Hepatic stellate cell (primary cell): Measurements from ENCODE around the gene MCRIP2.

Experiments used
- DNase-seq: peaks from one replicate; pipeline ENCODE4 v3.0.0; 2011; ENCODE audit warnings: low spot score

The MCRIP2 gene

DNA sequence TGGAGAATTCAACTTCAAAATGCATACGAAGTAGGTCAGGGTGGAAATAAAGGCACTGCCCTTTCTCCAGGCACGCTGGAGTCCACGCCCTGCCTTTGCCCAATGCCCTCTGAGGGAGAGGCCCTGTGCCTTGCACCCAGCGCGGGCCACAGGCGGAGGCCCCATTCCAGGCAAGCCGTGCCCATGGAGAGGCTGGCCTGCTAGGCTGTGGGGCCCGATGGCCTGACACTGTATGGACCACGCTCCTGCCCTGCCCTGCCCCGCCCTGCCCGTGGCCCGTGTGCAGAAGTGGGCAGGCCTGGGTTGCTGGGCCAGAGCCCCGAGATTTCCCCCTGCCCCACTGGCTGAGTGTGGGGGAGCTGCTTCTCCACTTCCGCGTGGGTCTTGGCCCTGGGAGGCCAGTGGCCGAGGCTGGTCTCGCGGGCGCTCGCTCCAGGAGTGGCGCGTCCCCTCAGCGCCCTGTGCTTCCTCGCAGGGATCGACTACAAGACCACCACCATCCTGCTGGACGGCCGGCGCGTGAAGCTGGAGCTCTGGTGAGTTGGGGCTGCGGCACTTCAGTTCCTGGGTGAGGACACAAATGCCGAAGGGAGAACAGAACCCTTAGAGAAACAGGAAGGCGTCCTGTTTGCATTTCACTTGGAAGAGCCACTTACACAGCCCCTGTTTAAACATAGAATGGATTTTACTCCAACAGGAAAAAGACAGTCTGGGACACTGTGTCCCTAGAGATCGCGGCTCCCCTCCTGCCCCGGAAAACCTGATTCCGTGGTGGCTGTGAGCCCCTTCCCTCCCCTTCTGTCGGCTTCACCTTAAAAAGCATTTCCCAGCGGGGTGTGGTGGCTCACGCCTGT lies 24.7 kb upstream of the MCRIP2 start:
- DNase-seq = no peak

DNA sequence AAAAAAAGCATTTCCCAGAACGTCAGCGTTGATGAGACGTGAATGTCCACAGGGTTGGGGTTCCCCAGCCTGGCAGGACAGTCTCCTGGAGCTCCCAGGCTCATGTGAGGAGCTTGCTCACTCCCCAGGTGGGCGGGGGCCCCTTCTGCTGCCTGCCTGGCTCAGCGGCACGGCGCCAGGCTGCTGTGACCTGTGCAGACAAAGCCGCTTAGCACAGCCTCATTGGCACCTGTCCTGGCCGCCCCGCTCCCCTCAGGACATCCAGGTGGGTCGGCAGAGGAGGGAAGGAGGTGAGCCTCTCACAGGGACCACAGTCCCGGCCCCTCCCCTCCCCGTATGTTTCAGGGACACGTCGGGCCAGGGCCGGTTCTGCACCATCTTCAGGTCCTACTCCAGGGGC lies 23.8 kb upstream of the MCRIP2 start:
- no peak for DNase-seq

DNA sequence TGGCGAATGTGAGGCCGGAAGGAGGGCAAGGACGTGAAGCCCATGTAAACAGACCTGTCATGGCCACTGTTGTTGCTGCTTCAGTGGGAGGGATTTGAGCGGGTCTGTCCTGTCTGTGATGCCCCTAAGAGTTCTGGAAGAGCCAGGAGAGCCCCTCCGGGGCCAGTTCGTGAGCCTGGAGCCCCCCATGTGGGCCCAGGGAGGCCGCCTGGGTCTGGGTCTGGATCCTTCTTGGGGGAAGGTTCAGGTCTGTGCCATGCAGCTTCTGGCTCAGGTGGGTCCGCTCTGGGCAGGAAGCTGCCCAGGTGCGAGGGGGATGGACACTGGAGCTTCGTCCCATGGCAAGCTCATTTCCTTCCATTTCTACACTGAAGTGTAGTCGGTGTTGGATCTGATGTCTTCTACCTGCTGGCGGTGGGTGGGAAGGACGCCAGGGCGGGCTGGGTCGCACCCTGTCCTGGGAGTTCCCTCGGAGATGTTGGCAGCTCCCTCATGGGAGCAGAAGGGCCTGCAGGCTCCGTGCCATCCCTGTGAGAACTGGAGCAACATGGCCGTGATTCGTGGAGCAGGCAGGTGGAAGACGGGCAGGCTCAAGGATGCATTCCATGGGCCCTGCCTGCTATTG lies 22.0 kb upstream of the MCRIP2 start:
- DNase-seq = no peak

DNA sequence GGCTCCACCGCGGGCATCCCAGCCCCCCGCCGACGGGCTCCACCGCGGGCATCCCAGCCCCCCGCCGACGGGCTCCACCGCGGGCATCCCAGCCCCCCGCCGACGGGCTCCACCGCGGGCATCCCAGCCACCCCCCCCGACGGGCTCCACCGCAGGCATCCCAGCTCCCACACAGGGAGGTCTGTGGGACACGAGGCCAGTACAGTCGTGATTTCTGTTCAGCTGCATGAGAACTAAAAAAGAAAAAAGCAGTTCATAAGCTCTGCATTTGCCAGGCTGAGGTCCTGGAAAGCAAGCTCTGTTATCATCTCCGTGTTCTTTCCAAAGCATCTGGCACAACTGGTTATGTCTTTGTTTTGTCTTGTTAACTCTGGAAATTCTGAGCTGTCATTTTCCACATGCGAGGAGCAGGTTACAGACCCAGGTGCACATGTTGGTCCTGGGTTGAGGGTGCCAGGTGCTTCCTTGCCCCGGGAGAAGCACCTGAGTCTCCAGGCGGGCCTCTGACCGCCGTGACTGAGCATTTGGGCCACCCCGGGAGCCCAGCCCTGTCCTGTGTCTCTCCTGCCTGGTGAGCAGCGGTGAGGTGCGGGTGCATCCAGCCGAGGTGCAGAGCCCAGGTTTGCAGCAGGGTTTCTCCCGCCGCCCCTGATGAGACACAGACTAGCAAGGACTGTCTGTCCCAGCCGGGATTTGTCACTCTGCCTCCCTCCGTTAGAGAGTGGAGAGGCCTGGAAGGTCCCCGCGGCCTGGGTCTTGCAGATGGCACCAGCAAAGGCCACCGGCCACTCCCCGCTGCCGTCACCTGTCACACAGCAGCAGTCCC lies 20.7 kb upstream of the MCRIP2 start:
- no peak for DNase-seq

DNA sequence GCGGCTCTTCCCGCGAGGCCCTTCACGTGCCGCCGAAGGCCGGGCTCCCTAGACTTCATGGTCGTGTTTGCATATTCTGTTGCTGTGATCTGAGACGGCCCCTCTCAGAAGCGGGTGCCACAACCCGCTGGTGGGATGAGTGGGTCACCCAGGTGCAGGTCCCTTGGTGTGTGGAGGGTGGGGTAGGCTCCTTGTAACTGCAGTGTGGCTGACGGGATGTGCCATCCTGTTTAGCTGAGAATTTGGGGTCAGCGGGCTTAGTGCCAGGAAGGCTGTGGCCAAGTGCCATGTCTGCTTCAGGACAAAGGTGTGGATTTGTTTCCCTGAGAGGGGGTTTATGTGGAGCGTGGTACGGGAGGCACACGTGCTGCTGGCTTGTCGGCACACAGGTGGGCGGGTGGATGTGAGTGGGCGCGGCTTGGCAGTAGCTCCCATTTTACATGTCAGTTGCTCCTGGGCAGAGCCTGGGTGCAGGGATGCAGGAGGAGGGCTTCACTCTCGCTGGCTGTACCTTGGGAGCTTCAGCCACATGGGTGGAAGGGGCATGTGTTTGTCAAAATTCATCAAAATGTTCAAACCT lies 20.0 kb upstream of the MCRIP2 start:
- DNase-seq = no peak

DNA sequence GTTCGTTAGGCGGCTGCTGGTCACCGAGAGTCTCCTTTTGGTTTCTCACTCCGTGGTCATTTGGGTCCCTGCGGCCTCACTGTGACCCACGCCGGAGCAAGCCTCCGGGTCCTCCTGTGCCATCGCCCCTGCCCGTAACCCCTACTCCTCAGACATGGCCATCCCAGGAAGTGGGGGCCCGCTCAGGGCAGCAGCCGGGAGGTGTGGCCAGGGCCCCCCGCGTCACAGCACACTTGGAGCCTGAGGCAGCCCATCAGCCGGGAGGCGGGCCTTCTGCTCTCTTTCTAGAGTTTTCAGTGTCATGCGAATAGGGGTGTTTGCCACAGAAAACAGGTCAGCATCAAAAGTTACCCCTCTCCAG lies 18.7 kb upstream of the MCRIP2 start:
- DNase-seq = no peak

DNA sequence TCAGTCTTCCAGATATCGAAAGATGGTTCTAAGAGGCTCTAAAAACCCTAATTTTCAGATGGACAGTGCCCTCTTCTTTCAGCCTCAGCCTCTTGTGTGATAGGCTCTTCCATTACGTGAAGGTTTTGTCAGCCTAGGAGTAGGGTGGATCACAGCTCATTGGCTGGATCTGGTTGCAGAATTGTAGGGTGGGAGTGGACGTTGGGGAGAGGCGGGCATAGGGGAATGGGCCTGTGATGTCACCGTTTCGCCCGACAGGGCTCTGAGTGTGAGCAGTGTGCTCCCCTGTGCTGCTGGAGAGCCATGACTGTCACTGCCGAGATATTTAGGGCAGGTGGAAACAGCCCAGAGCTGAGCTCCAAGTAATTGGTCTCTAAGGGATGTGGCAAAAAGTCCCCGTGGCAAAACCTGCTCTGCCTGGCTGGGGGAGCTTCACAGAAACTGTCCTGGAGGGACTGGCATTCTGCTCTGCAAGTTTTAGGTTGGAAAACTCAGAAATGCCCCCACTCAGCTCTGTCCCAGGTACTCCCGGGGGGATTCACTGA lies 17.0 kb upstream of the MCRIP2 start:
- no peak for DNase-seq

DNA sequence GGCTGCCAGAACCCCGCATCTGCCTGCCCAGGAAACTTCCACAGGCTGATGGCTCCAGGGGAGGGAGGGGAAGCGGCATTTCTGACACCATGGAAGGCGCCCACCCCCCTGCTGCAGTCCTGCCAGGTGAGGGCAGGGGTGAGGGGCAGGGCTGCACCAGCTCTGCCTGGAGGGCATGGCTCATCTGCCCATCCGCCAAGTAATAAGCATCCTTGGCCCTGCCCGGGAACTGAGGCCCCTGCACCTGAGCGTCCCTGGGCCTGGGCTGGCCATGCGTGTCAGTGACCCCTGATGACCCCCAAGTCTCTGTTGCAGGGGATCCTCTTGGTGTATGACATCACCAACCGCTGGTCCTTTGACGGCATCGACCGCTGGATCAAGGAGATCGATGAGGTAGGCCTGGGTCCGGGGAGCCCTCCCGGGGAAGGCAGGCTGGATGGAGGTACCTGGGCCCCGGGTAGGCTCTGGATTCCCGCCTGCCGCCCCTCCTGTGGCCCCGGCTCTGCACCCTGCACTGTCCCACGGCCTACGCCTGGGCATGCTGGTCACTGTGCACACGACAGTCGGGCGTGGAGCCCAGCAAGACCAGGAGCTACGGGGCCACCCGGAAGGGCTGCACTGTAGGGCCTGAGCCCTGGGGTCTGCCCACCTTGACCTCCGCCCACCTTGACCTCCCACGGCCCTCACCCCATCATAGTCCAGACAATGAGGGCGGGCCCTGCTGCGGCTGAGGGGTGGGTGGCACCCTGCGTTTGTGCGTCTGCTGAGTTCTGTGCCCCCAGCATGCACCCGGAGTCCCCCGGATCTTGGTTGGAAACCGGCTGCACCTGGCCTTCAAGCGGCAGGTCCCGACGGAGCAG lies 16.3 kb upstream of the MCRIP2 start:
- no peak for DNase-seq

DNA sequence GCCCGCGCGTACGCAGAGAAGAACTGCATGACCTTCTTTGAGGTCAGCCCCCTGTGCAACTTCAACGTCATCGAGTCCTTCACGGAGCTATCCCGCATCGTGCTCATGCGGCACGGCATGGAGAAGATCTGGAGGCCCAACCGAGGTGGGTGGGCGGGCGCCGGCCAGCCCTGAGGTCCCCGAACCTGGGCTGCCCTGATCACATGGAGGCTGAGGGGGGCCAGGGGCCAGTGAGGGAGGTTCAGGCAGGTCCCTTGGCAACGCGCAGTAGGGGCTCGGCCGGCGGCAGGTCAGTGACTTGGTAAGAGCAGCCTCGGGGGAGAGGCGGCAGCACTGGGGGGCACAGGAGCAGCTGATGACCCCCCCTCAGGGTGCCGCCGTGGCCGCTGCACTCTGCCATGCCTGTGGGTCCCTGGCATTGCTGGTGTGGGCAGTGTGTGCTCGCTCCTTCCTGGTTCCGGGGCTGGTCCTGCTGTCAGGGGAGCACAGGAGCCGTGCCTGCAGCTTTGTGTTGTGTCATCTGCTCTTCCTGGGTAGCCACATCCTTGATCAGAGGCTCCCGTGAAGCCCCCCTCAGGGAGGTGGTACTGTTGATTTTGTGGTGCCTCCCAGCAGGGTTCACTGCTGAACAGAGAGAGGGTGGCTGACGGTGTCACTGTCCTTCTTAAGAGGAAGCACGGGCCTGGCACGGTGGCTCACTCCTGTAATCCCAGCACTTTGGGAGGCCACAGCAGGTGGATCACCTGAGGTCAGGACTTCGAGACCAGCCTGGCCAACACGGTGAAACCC lies 15.5 kb upstream of the MCRIP2 start:
- no peak for DNase-seq

DNA sequence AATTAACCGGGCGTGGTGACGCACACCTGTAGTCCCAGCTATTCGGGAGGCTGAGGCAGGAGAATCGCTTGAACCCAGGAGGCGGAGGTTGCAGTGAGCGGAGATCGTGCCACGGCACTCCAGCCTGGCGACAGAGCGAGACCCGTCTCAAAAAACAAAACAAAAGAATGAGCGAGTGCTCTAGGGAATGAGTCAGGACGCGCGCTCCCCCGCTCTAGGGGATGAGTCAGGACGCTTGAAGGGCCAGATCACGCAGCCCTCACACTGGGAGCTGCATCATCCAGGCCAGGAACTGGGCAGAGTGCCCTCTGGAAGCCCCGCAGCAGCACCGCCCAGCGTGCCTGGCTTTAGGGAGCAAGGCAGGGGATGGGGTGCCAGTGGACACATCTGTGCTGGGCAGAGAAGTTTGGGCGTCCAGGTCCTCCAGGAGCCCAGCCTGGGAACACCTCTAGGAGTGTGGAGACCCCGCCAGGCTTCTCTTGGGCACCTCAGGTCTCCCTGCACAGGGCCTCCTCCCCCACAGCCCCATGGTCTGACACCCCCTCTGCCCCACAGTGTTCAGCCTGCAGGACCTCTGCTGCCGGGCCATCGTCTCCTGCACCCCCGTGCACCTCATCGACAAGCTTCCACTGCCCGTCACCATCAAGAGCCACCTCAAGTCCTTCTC lies 14.7 kb upstream of the MCRIP2 start:
- peak; percentile 99 for DNase-seq

DNA sequence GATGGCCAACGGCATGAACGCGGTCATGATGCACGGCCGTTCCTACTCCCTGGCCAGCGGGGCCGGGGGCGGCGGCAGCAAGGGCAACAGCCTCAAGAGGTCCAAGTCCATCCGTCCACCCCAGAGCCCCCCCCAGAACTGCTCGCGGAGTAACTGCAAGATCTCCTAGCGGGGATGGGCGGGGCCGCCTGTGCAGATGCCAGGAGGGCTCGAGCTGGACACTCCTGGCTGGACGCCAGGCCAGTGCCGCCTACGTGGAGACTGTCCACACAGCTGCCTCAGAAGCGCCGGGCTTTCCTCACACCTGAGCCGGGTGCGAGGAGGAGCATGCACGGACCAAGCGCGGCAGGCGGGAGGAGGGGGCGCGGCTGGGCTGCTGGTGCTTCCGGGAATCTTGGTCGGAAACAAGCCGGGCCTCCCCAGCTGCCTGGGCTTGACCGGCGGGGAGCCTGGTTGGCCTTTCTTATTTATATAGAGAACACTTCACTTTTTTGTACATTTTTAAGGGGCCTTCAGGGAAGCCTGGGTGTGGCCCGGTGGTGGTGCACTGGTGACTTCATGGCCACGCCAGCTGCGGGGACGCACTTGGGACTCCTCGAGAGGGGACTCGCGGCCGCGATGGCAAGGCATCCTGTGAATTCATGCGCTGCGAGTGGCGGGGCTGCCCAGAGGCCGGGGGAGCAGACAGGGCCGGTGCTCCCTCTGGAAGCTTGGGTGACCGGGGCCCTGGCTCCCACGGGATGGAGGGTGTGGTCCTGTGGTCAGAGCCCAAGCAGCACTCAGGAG lies 14.0 kb upstream of the MCRIP2 start:
- no peak for DNase-seq

DNA sequence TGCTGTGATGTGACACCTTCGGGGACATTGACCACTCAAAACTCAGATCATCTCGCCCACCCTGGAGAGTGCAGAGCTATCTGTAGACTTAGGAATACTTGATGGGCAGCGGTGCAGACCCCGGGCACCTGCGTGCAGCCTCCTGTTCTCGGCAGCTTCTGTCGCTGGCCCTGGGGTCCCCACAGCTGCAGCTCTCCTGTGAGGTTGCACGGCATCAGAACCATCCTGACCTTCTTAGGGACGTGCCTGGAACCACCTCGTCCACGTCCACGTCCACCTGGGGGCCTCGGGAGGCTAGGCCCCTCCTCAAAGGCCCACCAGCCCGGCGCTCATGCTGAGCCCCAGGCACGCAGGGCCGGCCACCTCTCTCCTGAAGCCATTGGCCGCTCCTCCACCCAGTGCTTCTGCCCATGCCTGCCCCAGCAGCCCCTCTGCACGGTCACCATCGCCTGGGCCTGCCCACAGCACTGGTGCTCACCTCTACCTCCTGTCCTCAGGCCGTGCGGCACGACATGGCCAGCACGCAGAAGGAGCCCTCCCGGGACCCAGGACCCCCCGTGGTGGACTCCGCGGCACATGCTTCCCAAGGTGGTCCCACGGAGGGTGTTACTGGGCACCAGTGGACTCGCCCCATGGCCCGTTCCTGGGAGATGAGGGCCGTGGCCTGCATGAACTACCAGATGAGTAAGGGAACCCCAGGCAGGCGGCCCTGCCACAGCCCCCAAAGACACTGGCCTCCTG lies 13.1 kb upstream of the MCRIP2 start:
- DNase-seq = no peak

DNA sequence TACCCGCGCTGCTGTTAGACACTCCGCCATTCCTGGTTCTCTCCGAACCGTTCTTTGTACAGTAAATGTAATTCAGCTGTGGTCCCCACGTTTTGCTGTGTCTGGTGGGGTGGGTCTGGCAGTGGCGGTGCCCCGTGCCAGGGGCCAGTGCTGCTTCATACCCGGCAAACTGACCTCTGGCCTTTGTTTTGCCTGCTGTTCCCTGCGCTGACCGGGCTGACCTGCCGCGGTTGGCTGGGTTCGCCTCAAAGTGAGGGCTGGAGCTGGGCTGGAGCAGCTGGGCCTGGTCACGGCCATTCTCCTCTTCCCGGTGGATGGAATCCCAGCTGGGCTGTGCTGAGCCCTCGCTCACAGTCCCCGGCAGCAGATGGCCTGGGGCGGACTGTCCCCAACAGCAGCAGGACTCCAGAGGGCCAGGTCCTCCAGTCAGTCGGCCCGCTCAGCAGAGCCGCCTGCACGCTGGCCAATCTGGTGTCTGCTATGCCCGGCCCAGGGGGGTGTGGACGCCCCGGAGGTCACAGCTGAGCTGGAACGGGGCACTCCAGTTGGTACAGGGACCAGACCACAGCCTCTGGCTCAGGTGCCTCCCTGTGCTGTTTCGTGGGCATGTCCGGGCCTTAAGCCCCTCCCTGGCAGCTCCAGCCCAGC lies 12.3 kb upstream of the MCRIP2 start:
- no peak for DNase-seq

DNA sequence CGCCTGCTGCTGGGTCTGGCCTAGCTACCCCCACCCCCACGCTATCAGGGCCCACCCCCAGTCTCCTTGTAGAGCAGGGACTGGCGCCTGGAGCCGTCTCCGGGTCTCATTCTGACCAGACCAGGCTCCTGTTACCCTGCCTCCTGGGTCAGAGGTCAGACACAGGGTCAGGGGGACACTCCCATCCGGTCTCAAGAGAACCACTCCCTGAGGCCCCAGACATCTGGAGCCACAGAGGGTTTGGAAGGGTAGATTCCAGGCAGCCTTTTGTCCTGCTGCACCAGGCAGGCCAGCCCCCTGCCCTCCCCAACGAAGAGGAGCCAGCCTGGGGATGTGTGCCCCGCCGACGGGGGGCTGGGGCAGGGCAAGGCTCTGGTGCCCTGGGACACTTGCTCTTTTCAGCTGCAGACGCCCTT lies 11.8 kb upstream of the MCRIP2 start:
- DNase-seq = no peak

DNA sequence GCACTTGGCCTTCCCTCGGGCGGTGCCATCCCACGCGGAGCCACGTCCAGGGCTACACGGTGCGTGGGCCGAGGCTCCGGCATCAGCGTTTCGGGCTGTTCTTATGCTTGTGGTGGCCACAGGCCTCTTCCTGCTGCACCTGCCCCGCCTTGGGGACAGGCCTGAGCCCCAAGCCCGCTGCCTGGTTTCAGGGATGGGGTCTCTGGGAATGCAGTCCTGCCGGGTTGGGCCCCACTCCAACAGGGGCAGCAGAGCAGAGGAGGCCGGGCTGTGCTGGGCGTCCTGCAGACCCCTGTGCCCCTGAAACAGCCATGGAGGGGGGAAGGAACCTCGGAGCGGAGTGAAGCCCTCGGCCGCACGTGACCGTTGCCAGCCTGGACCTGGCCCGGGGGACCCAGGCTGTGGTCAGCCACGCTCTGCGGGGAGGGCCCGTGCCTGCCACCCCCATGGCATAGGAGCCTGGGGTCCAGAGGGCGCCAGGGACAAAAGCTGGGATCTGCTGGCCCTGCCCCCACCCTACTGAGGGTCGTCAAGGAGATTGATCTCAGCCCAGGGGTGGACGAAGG lies 11.3 kb upstream of the MCRIP2 start:
- no peak for DNase-seq

DNA sequence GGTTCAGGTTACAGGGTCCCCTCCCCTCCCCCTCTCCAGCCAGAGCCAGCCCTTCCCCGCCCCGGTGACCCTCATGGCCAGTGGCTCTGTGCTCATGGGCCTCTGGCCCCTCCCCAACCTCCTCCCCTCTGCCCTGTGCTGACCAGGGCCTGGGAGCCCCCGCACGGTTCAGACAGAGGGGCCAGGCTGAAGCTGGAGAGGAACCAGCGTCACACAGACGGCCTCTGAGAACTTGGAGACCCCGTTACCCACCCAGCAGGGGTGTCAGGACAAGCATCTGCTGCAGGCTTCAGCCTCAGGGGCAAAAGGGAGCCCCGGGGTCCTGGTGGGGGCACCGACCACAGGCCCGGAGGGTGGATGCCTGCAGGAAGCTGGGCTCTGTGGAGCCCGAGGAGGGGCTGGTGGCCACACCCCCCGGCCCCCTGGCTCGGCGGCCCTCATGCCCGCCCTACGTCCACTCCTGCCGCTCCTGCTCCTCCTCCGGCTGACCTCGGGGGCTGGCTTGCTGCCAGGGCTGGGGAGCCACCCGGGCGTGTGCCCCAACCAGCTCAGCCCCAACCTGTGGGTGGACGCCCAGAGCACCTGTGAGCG lies 10.7 kb upstream of the MCRIP2 start, which contains the start of gene WFIKKN1:
Gene WFIKKN1, plus strand, starts transcription at position 171 of the 591 bp plus-strand sequence. Its CDS starts 269 bp downstream, at position 440.
- no peak for DNase-seq

DNA sequence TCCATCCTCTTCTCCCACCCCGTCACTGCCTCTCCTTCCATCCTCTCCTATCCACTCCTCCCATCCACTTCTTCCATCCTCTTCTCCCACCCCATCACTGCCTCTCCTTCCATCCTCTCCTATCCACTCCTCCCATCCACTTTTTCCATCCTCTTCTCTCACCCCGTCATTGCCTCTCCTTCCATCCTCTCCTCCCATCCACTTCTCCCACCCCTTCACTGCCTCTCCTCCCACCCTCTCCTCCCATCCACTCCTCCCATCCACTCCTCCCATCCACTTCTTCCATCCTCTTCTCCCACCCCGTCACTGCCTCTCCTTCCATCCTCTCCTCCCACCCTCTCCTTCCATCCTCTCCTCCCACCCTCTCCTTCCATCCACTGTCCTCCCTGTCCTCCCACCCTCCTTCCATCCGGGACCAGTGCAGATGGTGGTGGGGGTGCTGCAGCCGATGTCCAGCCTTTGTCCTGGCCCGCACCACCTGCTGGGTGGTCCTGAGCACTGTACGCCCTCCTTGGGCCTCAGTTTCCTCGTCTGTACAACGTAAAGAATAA lies 9.7 kb upstream of the MCRIP2 start:
- no peak for DNase-seq
